Ascending aorta (tissue), 2 donors: ENCODE data around the gene ALKBH5. TPM values are rescaled to one million over a fixed set of nuclear protein-coding genes. Genes with fewer than 3 reads are reported as not detected.

Experiments
- DNase-seq, 2 donors: peaks; one replicate each; pipeline ENCODE4 v3.0.0-alpha.2; 2019; ENCODE audit warnings: low spot score in 2 of 2
- H3K27ac ChIP-seq, 2 donors: fragments of 200-600 bp; sonication (generic); one replicate each; pipeline ENCODE4 v1.5.1; 2016 to 2017; ENCODE audit warnings: mild to moderate bottlenecking in 1 of 2
- H3K27me3 ChIP-seq: fragments of 200-600 bp; sonication (generic); one replicate; pipeline ENCODE4 v1.5.1; 2017
- H3K36me3 ChIP-seq, 2 donors: fragments of 200-600 bp; sonication (generic); one replicate each; pipeline ENCODE4 v1.5.1; 2016
- H3K4me1 ChIP-seq, 2 donors: fragments of 200-600 bp; sonication (generic); one replicate each; pipeline ENCODE4 v1.5.1; 2016 to 2017; ENCODE audit warnings: mild to moderate bottlenecking in 1 of 2
- H3K4me3 ChIP-seq, 2 donors: fragments of 200-600 bp; sonication (generic); one replicate each; pipeline ENCODE4 v1.5.1; 2016 to 2017; ENCODE audit warnings: mild to moderate bottlenecking in 1 of 2
- H3K9me3 ChIP-seq, 2 donors: fragments of 200-600 bp; sonication (generic); one replicate each; pipeline ENCODE4 v1.5.1; 2016
- intact Hi-C: fragments of 100-400 bp; cut with DNase I; formaldehyde crosslinking; loops from one replicate; pipeline ENCODE4 v1.15.1; 2023
- total RNA-seq: library from RNA; depleted of rRNA; stranded (reverse); fragments of >200 nt; gene quantifications from one replicate; pipeline ENCODE4 v1.1.0, GENCODE V29; 2016
- TF ChIP-seq, protein P1 (sequence below), 3 experiments: fragments of 200-600 bp in 2 of 3; fragments of 450-650 bp in 1 of 3; sonication (generic) in 2 of 3; IDR thresholded peaks; one replicate each; pipeline ENCODE4 v1.5.1; 2016 to 2019; ENCODE audit warnings: antibody characterized with exemption in 3 of 3, mild to moderate bottlenecking in 1 of 3, moderate library complexity in 1 of 3

Gene ALKBH5
- total RNA-seq, 1 donor from 2014 or later = 73.4 TPM

DNA sequence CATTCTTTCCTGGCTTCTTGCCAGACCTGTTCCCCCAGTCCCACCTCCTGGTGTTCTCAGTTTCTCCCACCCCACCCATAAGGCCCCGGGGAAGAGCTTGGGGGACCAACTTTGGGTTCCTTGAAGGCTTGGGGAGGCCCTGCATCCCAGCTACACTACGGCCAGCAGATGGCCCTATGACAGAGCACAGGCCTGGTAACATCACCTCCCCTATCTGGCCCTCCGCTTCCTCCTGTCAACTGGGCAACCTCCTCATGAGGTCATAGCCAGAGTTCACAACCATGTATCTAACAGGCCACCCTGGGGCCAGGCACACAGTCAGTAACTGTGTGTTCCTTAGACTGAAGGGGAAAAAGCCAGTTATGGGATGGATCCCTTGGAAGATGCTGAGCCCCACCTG lies 43.7 kb upstream of the ALKBH5 start:
- intact Hi-C loops = loop anchor here (2.0 kb wide), 1 partner anchor 43 kb away; the partner anchor contains the start of gene ALKBH5

DNA sequence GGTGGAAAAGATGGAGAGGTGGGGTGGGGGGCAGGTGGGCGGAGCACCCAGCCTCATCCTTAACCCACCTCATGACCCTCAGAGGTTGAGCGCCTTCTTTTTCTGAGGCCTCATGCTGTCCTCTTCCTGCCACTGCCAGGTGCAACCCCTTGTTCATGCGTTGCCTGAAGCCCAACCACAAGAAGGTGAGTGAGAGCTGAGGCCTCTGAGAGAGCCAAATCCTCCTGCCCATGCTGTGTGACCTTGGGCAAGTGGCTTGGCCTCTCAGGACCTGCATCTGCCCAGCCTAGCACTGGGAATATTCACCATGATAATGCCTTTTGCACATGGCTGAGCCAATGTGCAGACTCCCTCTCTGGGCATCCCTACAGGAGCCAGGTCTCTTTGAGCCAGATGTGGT lies 43.0 kb upstream of the ALKBH5 start:
- intact Hi-C loops = loop anchor here (2.0 kb wide), 1 partner anchor 42 kb away; the partner anchor contains the start of gene ALKBH5
- Histone ChIP-seq H3K4me1 (peaks cover 0 to 2% of the 10 kb centered on the region in 2 donors), H3K4me3 (no peak overlapping the region), H3K27me3 (no peaks in the 10 kb centered on the region), H3K9me3 (no peaks in the 10 kb centered on the region), H3K27ac (no peak overlapping the region), H3K36me3 (no peaks in the 10 kb centered on the region)
- TF ChIP-seq, protein P1, sequence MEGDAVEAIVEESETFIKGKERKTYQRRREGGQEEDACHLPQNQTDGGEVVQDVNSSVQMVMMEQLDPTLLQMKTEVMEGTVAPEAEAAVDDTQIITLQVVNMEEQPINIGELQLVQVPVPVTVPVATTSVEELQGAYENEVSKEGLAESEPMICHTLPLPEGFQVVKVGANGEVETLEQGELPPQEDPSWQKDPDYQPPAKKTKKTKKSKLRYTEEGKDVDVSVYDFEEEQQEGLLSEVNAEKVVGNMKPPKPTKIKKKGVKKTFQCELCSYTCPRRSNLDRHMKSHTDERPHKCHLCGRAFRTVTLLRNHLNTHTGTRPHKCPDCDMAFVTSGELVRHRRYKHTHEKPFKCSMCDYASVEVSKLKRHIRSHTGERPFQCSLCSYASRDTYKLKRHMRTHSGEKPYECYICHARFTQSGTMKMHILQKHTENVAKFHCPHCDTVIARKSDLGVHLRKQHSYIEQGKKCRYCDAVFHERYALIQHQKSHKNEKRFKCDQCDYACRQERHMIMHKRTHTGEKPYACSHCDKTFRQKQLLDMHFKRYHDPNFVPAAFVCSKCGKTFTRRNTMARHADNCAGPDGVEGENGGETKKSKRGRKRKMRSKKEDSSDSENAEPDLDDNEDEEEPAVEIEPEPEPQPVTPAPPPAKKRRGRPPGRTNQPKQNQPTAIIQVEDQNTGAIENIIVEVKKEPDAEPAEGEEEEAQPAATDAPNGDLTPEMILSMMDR (IDR thresholded peaks at IDR 0.05) = no peak
- DNase-seq = no peak

More for the DNA sequence above, 43.7 kb upstream of the ALKBH5 start:
- no peaks in the 10 kb centered on the region for H3K36me3 ChIP-seq
- TF ChIP-seq, protein P1 (IDR thresholded peaks at IDR 0.05) = no peak
- H3K4me1 ChIP-seq = peaks cover 0 to 2% of the 10 kb centered on the region in 2 donors
- no peak overlapping the region for H3K4me3 ChIP-seq
- H3K9me3 ChIP-seq = no peaks in the 10 kb centered on the region
- no peaks in the 10 kb centered on the region for H3K27me3 ChIP-seq
- DNase-seq = no peak
- no peak overlapping the region for H3K27ac ChIP-seq

DNA sequence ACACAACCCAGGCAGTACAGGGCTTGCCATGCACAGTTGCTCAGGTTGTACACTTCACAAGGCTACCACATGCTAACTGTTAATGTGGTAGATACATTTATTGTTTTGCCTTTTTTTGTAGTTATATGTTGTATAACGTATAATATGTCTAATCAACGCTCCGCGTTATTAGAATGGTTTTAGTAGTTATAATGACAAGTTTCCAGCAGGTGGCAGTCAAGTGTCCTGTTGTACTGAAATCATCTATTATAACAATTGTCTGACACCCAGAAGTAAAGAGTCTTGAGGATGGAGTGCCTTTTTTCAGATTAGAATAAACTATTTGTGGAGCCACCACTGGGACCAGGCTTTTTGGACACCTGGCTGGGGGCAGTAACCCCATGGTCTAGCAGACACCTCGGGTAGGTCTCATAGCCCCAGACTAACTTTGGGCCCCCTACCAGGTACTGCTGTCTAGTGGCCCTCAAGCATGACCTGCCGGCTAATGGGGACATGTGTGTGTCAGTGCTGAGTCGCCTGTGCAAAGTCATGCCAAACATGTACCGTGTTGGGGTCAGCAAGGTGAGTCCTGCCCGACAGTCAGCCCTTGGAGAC lies 42.3 kb upstream of the ALKBH5 start:
- H3K27ac ChIP-seq = no peak overlapping the region
- no peaks in the 10 kb centered on the region for H3K36me3 ChIP-seq
- H3K4me3 ChIP-seq = no peak overlapping the region
- H3K4me1 ChIP-seq = peaks cover 0 to 2% of the 10 kb centered on the region in 2 donors
- TF ChIP-seq, protein P1 (IDR thresholded peaks at IDR 0.05) = peak; percentile 40 to 66 (median 63)
- DNase-seq = no peak
- intact Hi-C loops = loop anchor here (2.0 kb wide), 1 partner anchor 41 kb away; the partner anchor contains the start of gene ALKBH5
- no peaks in the 10 kb centered on the region for H3K9me3 ChIP-seq
- H3K27me3 ChIP-seq = no peaks in the 10 kb centered on the region

DNA sequence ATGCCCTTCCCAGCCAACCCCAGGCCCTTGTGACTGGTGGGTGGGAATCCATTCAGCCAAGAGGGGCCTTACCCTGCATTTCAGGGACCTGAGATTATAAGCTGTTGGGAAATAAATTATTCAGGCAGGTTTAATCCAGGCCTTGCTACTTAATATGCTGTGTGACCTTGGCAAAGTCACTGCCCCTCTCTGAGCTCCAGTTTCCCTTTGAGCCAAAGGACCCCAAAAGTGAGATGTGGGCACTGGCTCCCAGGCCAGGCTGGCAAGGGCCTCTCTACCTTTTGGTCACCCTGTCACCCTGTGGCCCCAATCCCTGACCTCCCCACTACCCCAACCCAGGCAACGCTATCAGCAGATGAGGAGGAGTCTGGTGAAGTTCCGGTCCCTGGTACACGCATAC lies 41.2 kb upstream of the ALKBH5 start:
- no peak for DNase-seq
- Histone ChIP-seq H3K27me3 (no peaks in the 10 kb centered on the region), H3K9me3 (no peaks in the 10 kb centered on the region), H3K4me1 (peaks cover 0 to 2% of the 10 kb centered on the region in 2 donors), H3K36me3 (no peaks in the 10 kb centered on the region), H3K27ac (no peak overlapping the region), H3K4me3 (no peak overlapping the region)
- TF ChIP-seq, protein P1 (IDR thresholded peaks at IDR 0.05) = no peak
- intact Hi-C loops = no loop called here

DNA sequence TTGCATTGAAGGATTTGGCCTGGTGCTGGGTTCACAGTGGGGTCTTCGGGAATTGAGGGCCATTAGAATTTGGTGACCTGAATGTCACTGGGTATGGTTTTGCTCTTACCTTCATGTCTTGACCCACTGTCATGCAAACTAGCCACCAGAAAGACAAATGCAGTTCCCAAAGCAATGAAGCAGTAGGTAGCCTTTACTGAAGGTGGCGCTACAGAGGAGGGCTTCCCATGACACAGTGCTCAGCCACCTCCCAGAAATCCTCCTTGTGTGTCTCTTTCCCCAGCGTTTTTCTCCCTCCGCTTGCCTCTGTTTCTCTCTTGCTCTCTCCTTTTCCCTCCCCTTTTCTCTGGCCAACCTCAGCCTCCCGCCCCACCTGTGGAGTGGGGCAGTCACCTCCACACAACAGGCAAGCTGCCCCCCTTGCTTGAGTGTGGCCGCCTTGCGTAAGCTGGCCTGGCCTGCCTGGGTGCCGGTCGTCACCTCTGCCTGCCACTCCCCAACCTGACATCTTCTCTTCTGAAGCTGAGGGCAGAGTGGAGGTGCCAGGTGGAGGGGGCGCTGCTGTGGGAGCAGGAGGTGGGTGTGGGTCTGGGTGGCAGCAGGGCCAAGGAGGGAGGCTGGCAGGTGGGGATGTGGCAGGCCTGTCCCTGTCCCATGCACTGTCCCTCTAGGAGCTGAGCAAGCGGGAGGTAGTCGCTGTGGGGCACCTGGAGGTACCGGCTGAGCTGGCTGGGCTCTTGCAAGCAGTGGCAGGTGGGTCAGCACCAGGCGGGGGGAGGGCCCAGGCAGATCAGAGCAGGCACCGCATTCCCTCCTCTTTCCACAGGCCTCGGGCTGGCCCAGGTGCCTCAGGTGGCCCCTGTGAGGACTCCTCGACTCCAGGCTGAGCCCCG lies 40.3 kb upstream of the ALKBH5 start:
- Histone ChIP-seq H3K9me3 (no peaks in the 10 kb centered on the region), H3K4me1 (peaks cover 0 to 2% of the 10 kb centered on the region in 2 donors), H3K4me3 (no peak overlapping the region), H3K27me3 (no peaks in the 10 kb centered on the region), H3K27ac (no peak overlapping the region), H3K36me3 (no peaks in the 10 kb centered on the region)
- no peak for DNase-seq
- intact Hi-C loops = no loop called here
- TF ChIP-seq, protein P1 (IDR thresholded peaks at IDR 0.05) = no peak
